LNCaP clone FGC (cell line): ENCODE measurements around the gene ATP23.

Source experiments
- DNase-seq: peaks from one replicate; pipeline ENCODE4 v3.0.0-alpha.2; 2011; ENCODE audit warnings: low read depth
- H3K4me3 ChIP-seq: 2 replicates; pipeline ENCODE4 v1.5.1; 2011; ENCODE audit warnings: mild to moderate bottlenecking, low read depth, low read length, control low read depth
- CTCF ChIP-seq: IDR thresholded peaks from 2 replicates; pipeline ENCODE4 v1.5.1; 2012; ENCODE audit warnings: mild to moderate bottlenecking; ENCODE audit not compliant: control insufficient read depth, insufficient read depth; ENCODE audit errors: extremely low read depth

Gene ATP23

GRCh38 chr12:57909056-57909455 is 32.3 kb upstream of the ATP23 start:
- DNase-seq = no peak
- no peak overlapping the region for H3K4me3 ChIP-seq
- no peak for TF ChIP-seq CTCF

DNA sequence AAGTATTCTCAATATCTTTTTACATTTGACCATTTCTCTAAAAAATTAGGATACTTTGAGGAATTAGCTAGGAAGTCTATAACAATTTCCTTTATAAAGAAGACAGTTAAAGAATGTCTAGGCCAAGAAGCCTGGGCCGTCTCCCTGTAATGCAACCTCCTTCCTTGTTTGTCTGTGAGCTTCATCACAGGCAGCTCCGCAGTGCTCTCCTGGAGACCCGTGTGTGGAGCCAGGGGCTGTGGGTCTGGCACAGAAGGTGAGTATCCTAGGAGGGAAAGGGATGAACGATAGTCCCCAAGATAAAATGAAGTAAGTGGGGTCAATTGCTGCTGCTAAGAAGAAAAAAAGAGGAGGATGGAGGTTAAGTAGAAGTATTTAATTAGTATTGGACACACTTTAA is 31.8 kb upstream of the ATP23 start:
- TF ChIP-seq CTCF = no peak
- no peak overlapping the region for H3K4me3 ChIP-seq
- no peak for DNase-seq

DNA sequence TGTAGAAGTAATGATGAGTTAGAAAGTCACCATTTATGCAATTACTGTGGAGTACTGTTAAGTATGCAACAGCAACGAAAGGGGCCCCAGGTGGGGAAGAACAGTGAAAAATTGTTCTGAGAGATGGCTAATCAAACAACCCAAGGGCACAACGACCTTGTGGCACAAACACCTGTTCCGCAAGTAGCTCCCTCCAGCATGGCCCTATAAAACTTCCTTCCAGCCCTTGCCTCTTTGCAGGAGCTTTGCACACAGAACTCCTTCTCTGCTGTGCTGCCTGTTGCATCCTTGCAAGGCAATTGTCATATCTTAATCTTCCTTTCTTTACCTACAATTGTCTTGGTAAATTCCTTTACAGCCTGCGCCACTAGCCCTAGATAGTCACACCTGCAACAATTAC is 23.2 kb upstream of the ATP23 start:
- TF ChIP-seq CTCF = no peak
- no peak for DNase-seq
- no peak overlapping the region for H3K4me3 ChIP-seq

- no peak for DNase-seq
- no peak for TF ChIP-seq CTCF
- no peak overlapping the region for H3K4me3 ChIP-seq
Observed at GRCh38 chr12:57927086-57927485, 14.3 kb upstream of the ATP23 start.

- no peak overlapping the region for H3K4me3 ChIP-seq
- TF ChIP-seq CTCF = no peak
- no peak for DNase-seq
Observed at GRCh38 chr12:57929092-57929830, 12.1 kb upstream of the ATP23 start.

GRCh38 chr12:57934819-57935218 is 6.5 kb upstream of the ATP23 start:
- no peak for DNase-seq
- no peak for TF ChIP-seq CTCF

GRCh38 chr12:57935331-57935730 is 6.0 kb upstream of the ATP23 start:
- no peak for DNase-seq
- peak overlapping the region; percentile 75 for H3K4me3 ChIP-seq
- no peak for TF ChIP-seq CTCF

More at GRCh38 chr12:57934819-57935218, 6.5 kb upstream of the ATP23 start:
- H3K4me3 ChIP-seq = no peak overlapping the region
